IPS-11a (cell line): ENCODE results near the gene KRT78.

Source experiments
- H3K4me3 ChIP-seq: one replicate; pipeline ENCODE4 v1.5.1; 2013; ENCODE audit warnings: low read depth, low read length, control low read depth

The KRT78 gene

DNA sequence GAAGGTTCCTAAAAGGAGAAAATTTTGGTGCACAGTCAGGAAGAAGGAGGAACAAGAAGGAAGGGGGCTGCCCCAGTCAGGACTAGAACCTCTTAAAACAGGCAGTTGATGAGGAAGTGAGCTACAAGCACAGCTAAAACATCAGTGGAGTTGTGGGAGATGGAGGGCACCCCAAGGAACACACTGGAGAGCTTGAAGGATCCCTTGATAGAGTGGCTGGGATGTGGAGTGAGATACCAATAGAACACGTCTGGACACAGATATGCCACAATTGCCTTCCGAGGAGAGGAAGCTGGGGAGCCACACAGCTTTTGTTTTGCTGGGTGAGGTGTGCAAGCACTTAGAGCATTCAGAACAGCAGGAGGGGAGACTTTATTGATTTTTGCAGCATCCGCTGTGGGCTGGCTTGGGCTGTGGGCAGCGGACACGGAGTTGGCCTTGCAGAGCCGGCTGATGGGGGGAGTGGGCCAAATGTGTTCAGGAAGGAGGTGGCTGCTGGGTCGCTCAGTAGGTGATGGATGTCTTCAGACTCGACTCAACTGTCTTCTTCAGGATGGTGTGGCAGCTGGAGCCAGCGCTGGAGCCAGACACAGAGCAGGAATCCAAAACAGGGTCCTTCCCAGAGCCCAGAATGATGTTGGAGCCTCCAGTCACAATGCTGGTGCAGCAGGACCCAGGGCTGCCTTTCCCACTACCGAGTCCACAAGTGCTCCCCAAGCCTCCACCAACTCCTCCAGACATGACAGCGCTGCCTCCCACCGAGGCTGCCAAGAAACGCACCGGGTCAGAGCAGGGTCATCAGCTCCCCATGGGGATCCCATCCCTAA is 10.0 kb downstream of the KRT78 start:
- no peak overlapping the region for H3K4me3 ChIP-seq

DNA sequence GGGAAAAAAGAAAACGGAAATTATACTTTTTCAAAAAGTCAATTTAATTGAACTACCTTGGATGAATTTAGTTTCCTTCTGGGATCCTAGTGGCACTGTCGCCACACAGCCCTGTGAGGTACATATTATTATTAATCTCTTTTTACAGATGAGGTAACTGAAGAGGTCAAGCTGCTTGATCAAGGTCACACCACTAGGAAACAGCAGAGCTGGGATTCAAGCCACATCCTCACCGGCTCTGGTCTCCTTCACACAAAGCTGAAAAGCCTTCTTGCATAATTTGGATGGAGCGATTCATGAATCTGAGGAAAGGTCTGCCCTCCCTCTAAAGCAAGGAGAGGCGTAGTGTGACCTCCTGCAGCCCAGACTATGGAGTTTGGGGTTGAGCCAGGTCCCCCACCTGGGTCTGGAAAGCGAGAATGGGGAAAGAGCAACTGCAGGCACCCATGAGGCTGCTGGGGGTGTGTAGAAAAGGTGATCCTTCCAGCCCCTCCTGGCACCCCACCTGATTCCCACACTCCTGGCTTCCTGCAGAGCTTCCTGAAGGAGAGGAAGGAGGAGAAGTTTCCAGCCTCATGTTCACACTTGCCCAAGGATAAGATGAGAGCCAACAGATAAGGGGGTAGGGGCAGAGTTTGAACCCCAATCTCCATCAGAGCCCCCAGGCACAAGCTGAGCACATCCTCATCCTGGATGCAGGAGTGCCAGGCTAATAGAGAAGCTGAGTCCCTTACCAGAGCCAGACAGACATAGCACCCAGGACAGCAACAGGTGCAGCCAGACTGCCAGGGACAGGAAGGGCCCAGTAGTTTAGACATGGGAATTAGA is 10.8 kb downstream of the KRT78 start:
- no peak overlapping the region for H3K4me3 ChIP-seq

DNA sequence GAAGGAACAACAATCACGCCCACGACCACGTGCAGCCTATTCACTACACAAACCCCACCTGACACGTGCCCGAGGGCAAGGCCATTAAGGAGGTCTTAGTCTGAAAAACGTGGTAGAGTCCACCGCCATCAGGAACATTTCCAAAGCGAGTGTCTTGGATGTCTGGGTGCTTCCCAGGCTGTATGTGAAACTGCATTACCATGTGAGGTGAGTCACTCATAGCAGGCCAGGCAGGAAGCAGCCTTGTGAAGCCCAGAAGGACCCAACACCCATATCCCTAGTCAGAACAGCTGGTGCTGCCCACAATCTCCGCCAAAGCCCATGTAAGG is 11.4 kb downstream of the KRT78 start:
- H3K4me3 ChIP-seq, result no peak overlapping the region

DNA sequence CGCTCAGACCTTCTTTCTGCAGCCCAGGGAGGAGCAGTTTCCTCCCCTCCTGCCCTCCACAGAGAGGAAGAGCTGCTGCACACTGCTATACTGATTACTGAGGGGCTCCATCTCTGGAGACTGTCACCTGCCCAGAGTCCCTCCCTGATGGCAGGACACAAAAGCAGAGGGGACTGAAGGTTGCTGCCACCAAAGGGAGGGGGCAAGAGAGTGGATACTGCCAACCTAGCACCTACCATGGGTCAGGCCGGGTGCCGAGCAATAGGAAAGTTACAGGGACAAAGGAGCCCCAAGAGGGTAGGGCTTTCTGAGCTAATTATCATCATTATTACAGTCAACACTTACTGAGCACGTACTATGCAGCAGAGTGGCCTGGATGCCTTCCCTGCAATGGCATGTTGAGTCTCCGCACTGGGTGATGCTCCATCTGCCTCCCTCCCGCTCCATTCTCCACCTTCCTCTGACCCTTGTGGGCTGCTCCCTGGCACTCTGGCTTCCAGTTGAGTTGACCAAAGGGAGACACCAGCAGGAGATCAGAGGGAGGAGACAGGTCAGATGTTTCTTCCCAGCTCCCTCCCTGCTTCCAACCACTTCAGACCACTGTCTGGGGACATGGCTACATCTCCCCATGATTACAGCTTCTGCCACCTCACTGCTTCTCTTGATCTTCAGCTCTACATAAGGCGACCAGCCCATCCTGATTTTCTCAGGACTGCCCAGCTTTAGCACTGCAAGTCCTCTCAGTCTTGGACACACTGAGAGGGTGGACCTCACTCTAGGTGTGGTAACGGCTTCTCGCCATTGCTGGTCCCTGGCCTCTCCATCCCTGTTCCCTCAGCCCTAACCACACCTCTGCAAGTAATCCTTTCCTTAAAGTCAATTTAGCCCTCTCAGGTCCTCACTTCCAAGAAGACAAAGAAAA is 12.0 kb downstream of the KRT78 start:
- no peak overlapping the region for H3K4me3 ChIP-seq

DNA sequence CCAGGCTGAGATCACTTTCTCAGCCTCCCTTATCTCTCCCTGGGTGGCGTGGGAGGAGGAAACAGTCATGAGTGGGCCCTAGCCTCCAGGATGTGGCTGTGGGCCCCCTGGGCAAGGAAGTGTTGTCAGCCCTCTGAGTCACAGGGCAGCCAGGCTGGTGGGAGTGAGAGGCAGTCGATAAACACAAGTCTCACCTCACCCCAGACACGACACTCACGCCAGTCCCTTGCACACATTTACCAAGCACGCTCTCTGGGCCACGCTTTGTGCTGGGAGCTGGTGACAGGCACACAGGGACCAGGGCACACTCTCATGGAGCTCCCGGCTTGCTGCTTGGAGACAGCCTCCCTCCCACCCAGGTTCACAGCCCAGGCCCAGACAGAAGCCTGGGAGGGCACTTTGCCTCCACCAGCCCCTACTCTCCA is 12.7 kb downstream of the KRT78 start:
- H3K4me3 ChIP-seq, result no peak overlapping the region

DNA sequence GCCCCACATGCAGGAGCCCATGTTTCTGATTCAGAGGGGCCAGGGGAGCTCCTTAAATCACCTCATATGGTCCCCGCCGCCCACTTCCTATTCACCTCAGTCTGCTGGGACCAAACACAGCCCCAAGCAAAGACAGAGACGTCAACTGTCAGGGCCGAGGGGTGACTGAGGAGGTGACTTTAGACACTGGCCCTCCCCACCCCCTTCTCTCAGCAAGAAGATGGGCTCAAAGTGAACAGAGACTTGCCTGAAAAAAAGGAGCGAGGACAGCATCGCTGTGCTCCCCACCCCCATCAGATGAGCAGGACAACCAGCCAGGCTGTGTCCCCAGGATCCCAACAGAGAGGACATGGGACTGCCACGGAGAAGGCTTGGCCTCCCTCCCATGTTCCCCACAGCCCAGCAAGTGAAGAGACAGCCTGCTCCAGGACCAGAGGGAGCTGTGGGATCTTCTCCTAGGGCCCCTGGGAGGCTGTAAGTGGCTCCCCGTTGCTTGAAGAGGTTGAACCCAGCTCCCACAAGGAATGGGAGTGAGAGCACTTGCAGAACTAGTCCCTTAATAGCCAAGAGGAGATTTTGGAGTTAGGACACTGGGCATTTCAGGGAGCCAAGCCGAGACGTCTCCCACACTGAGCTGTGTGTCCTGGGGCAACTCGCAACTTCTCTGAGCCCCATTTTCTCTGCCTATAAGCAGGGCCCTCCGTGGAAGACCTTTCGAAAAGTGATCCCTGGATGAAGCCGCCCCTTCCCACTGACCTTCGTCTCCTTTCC is 13.3 kb downstream of the KRT78 start:
- H3K4me3 ChIP-seq, result no peak overlapping the region

DNA sequence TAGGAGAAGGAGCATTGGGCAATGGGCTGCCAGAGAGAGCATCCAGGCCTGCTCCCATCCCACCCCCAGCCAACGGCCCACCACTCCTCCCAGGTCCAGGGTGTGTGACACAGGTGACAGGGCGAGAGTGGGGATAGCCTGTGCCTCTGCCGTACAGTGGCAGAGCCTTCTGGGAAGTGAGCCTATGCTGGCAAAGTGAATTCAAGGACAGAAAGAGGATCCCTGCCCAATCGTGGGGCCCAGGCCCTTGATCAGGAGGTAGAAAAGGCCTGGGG is 14.1 kb downstream of the KRT78 start:
- no peak overlapping the region for H3K4me3 ChIP-seq

DNA sequence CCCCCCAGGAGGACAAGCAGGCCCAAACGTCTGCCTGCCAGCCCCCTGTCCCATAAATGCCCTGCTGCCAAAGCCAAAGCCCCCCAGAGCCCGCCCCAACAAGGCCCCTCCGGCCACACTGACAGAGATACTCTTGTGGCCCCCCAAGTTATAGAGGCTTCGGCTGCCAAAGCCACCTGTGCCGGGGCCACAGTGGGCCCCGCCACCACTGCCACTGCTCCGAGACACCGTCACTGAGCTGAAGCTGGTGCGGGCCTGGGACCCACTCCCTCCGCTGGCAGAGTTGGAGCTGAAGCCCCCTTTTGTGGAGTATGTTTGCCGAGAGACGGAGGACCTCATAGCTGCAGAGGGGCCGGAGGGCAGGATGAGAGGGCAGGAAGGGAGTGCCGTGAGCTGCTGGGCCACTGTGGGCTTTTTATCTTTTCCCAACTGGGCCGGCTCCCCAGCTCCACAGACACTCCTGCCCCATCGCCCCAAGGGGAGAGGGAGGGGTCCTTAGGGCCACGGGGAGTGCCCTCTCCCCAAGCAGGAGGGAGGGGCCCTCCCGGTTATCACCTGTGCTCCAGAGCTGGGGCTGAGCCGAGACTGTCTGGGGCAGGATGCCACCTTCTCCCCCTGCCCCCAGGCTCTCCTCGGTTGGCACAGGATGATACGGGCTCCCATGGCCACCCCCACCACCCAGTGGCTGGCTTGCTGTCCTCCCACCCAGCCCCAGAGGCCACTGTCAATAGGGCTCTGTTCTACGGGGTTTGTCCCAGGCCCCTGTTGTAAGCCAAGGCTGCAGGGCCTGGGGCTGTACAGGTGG is 14.7 kb downstream of the KRT78 start, which contains the start of gene KRT79:
TSS of gene KRT79 (minus strand) at position 390 of the 805 bp plus-strand sequence. CDS start at position 339, 51 bp downstream.
- no peak within 1 kb of the TSS for H3K4me3 ChIP-seq

DNA sequence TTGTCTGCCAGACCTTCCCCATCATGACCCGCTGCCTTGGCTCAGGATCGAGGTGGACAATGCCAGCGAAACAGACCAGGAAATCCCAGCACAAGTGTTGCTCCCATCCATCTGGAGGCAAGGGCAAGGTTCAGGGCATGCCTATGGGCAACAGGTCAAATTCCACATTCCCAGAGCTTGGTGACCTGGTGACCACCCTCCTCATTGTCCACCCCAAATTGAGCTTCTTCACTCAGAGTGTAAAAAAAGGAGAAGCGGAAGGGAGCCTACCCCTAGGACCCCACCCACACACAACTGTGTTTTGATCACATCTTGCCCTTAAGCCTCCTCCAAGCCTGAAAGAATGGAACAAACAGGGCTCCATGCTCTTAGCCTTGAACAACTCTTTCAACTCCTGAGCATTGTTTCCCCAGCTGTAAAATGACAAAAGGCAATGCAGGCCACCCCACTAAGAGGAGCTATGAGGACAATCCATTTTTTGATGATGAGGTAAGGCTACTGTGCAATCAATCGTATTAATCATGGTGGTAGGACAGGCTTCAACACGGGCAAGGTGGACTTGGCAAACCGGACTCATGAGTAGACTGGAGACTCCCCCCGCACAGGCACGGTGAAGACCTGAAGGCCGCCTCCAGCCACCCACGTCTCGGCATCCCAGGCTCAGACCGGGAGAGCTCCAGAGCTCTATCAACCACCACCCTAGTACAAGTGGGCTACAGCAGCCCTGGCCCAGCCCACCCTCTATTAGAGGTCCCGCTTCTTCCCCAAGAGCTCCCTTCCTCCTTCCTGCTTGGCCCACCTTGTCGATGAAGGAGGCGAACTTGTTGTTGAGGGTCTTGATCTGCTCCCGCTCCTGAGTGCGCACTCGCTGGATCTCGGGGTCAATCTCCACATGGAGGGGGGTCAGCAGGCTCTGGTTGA is 15.5 kb downstream of the KRT78 start:
- no peak overlapping the region for H3K4me3 ChIP-seq

DNA sequence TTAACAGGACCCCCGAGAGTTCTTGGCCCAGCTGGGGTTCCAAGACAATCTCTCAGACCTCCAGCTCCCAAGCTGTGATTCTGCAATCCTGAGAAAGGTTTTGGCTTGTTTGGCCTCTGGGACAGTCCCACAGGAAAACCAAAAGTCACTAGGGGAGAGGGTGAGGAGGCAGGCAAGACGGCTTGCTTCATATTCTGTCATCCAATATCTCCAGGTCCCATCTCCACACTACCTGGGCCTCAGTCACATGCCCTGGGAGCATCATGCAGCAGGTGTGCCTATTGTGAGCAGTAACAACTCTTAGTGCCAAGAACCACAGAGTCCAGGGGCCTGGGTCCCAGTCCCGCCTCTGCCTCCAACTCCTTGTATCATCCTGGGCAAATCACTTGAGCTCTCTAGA is 16.3 kb downstream of the KRT78 start:
- H3K4me3 ChIP-seq, result no peak overlapping the region

DNA sequence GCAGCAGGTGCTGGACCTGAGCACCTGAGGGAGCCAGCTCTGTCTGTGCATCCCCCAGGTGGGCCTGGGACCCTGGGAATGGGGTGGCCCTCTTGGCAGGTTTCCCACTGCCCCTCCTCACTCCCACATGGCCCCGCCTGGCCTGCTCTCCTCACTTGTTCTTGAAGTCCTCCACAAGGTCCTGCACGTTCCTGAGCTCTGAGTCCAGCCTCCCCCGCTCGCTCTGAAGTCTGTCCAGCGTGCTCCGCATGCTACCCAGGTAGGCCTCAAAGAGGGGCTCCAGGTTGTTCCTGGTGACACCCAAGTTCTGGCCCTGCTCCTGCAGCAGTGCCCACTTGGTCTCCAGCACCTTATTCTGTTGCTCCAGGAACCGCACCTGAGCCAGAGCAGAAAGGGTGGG is 17.5 kb downstream of the KRT78 start:
- no peak overlapping the region for H3K4me3 ChIP-seq

DNA sequence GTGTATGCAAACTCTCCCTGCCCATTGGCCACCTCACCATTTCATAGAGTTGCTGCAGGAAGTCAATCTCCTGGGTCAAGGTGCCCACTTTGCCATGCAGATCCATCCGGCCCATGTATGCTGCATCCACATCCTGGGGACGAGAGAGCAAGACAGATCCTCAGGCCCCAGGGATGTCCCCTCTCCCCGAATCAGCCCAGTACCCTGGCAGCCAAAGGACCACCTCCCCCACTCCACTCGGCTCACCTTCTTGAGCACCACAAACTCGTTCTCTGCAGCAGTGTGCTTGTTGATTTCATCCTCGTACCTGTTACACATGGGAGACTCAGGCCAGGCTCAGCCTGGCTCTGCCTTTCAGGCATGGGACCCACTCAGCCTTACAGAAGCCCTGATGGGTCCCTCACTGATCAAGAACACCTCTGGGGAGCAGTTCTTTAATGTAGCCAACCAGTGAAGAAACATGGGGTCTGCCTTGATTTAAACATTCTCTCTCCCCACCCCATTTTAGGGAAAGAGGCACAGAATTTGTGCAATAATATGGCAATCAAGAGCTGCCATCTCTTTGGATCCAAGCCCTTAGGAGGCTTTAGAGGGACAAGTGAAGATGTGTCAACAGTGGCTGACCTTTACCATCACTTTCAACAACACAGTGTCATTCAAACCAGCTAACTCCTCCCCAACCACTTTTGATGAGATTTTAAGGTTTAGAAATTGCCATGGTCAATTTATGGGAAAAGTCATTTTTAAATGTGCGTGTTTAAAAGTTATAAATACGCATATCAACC is 18.6 kb downstream of the KRT78 start:
- no peak overlapping the region for H3K4me3 ChIP-seq

DNA sequence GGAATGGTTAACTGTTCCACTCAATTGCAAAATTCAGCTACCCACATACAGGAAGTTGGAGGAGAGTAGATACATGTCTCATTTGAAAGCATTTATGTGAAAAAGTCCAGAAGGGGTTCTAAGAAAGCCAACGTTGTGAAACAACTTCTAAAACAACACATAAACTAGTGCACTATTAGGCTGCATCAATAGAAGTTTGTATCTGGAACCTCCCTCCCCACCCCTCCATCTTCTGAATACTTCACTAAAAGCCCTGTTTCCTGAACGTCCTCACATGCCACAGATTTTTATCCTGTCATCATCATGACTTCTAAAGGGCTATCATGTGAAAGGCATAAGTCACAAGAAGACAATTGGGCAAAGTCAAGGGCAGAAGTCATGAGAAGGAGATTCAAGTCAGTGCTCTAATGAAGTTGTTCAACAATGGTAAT is 20.2 kb downstream of the KRT78 start:
- no peak overlapping the region for H3K4me3 ChIP-seq

DNA sequence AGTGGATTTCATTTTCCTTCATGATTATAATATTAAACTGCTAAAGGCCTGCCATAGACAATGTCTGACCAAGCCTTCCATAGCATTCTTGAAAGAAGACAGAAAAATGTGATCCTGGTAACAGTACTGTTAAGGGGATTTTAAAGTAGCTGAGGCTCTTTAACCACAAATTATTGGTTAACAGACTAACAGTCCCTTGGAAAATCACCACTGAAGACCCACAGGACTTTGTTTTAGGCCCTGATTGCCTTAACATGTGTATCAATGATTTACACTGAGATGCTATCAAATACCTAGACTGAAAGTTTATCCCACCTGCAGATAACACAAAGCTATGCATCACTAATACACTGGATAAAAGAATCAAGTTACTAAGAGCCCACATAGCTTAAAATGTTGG is 20.6 kb downstream of the KRT78 start:
- H3K4me3 ChIP-seq, result no peak overlapping the region

DNA sequence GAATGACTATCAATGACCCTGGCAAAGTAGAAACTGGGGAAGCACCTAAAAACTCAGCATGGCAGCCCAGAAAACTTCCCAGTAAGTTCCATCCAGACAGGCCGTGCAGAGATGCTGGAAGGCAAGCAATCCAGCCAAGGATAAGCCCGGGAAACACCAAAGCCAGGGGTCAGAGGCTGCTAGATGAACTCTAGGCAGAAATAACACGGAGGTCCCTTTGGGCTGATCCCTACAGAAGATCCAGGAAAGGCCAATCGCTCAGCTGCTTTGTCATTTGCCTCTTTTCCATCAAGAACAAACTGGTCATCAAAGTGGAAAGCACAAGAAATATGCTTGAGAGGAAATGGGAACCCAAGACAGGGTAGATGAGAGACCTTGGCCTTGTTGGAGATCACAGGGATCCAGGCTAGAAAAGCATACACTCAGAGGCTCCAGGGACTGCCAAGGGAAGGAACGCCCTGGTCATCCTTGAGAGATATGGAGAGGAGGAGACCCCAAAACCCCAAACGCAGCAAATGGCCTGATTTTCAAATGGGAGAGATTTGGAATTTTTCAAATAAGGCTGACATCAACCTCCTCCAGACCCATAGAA is 21.2 kb downstream of the KRT78 start:
- H3K4me3 ChIP-seq, result no peak overlapping the region

DNA sequence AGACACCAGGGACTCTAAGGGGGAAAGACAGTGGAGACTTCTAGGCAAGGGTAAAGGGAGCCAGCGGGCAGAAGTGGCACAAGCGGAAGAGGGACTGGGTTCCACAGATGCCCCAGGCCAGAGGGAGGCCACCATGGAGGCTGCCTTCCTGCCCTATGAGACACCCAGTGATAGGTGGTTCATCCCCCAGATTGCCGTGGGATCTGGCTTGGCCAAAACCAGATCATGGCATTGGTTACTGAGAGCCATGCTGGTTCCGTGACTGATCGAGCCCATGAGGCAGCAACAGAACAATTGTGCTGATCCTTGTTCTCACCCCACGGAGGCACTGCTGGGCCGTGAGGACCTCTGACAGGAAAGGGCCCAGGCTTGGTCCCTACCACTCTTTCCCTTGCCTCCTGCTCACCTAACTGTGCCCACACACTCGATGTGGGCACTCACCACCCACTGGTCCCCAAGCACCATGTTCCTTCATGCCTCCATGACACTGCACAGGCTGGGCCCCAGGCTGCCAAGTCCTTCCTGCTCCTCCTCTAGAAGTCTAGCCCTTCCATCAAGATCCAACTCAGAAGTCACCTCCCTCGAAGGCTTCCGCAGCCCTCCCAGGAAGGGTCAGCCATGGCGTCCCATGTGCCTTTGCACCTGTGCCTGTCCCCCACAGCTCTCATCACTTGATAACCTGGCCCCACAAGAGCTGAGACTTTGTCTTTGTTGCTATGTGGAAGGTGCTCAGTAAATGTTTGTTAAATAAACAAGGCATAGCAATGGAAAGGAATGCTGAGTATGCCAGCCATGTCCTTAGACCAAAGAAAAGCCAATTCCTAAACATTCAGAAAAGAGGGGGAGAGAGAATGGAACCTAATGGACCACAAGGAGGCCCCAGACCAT is 21.9 kb downstream of the KRT78 start:
- H3K4me3 ChIP-seq, result no peak overlapping the region

DNA sequence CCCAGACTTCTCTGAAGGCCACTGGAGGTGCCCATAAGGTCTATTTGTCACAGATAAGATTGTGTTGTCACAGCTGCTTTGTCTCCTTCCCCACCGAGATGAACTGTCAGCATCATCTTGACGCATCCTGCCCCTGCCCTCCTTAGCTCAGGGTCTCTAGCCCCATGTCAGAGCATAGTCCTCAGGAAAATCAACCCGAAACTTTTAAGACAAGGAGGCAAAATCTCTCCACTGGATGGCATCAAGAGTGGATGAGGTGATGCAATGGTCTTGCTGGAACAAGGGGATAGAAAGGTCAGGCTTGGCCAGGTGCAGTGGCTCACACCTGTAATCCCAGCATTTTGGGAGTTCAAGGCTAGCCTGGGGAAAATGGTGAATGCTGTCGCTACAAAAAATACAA is 22.8 kb downstream of the KRT78 start:
- no peak overlapping the region for H3K4me3 ChIP-seq
